KG1 (cell line): Measurements from ENCODE around the gene EFCAB6.

Experiments used
- DNase-seq: peaks from one replicate; lab custom pipeline; 2025; lab: John Stamatoyannopoulos, UW

Gene EFCAB6

GRCh38 chr22:43802897-43803495, 9.1 kb downstream of the EFCAB6 start:
- DNase-seq = no peak

- DNase-seq = no peak
These were observed 11.1 kb downstream of the EFCAB6 start for GRCh38 chr22:43800970-43801369.

- DNase-seq = no peak
These were observed 13.6 kb downstream of the EFCAB6 start for GRCh38 chr22:43798492-43798891.

GRCh38 chr22:43796567-43796966, 15.5 kb downstream of the EFCAB6 start:
- no peak for DNase-seq

GRCh38 chr22:43795320-43795719, 16.8 kb downstream of the EFCAB6 start:
- no peak for DNase-seq

GRCh38 chr22:43792905-43793304, 19.2 kb downstream of the EFCAB6 start:
- DNase-seq = no peak

- no peak for DNase-seq
These were observed 22.7 kb downstream of the EFCAB6 start for GRCh38 chr22:43789452-43789851.

- no peak for DNase-seq
These were observed 28.3 kb downstream of the EFCAB6 start for GRCh38 chr22:43783777-43784176.

- no peak for DNase-seq
These were observed 29.7 kb downstream of the EFCAB6 start for GRCh38 chr22:43782448-43782847.

GRCh38 chr22:43777286-43777685, 34.8 kb downstream of the EFCAB6 start:
- DNase-seq = no peak

GRCh38 chr22:43776081-43776670, 35.9 kb downstream of the EFCAB6 start:
- no peak for DNase-seq

- no peak for DNase-seq
These were observed 37.7 kb downstream of the EFCAB6 start for GRCh38 chr22:43774318-43774915.

- no peak for DNase-seq
These were observed 39.3 kb downstream of the EFCAB6 start for GRCh38 chr22:43772831-43773230.

GRCh38 chr22:43755452-43755851, 56.7 kb downstream of the EFCAB6 start:
- DNase-seq = no peak

GRCh38 chr22:43755011-43755410, 57.1 kb downstream of the EFCAB6 start:
- no peak for DNase-seq

GRCh38 chr22:43754176-43754575, 57.9 kb downstream of the EFCAB6 start:
- DNase-seq = no peak

GRCh38 chr22:43753688-43754087, 58.4 kb downstream of the EFCAB6 start:
- no peak for DNase-seq

- DNase-seq = no peak
These were observed 61.4 kb downstream of the EFCAB6 start for GRCh38 chr22:43750751-43751150.

GRCh38 chr22:43749473-43749872, 62.6 kb downstream of the EFCAB6 start:
- DNase-seq = no peak

- DNase-seq = no peak
These were observed 64.2 kb downstream of the EFCAB6 start for GRCh38 chr22:43747877-43748276.

GRCh38 chr22:43747058-43747457, 65.0 kb downstream of the EFCAB6 start:
- no peak for DNase-seq

GRCh38 chr22:43745783-43746356, 66.2 kb downstream of the EFCAB6 start:
- DNase-seq = no peak

GRCh38 chr22:43745411-43745770, 66.7 kb downstream of the EFCAB6 start:
- DNase-seq = no peak
